SU-DHL-6 (cell line): ENCODE data around the gene STK26.

Source experiments
- H2AFZ ChIP-seq: fragments of 200-600 bp; sonication (generic); 2 replicates; pipeline ENCODE4 v1.6.1; 2014; ENCODE audit warnings: low read depth, mild to moderate bottlenecking, moderate library complexity, mixed read lengths, antibody characterized with exemption, low read length; ENCODE audit not compliant: severe bottlenecking
- H3F3A ChIP-seq: fragments of 200-600 bp; shearing (Covaris generic); 2 replicates; pipeline ENCODE4 v1.6.0; 2016; ENCODE audit warnings: antibody characterized with exemption, mild to moderate bottlenecking; ENCODE audit not compliant: insufficient read depth
- H3K27ac ChIP-seq: fragments of 200-600 bp; sonication (generic); 2 replicates; pipeline ENCODE4 v1.5.1; 2016; ENCODE audit warnings: low read depth, mild to moderate bottlenecking, low read length, moderate library complexity, mixed read lengths
- H3K27me3 ChIP-seq: fragments of 200-600 bp; sonication (generic), shearing (Covaris generic); 2 replicates; pipeline ENCODE4 v1.6.0; 2014; ENCODE audit warnings: mild to moderate bottlenecking, low read length
- H3K36me3 ChIP-seq: fragments of 200-600 bp; sonication (generic); 2 replicates; pipeline ENCODE4 v1.6.1; 2014; ENCODE audit warnings: mild to moderate bottlenecking, low read length, mixed read lengths
- H3K4me2 ChIP-seq: fragments of 300-600, 200-600 bp; shearing (Covaris generic), sonication (generic); 2 replicates; pipeline ENCODE4 v1.6.0; 2014; ENCODE audit warnings: low read length, low read depth, mild to moderate bottlenecking; ENCODE audit not compliant: poor library complexity, severe bottlenecking
- H3K4me3 ChIP-seq: fragments of 200-600 bp; sonication (generic); 2 replicates; pipeline ENCODE4 v1.5.1; 2014; ENCODE audit warnings: antibody characterized with exemption, low read length, mild to moderate bottlenecking, mixed read lengths; ENCODE audit not compliant: insufficient read depth, poor library complexity, severe bottlenecking
- H3K79me2 ChIP-seq: fragments of 200-600 bp; sonication (generic); 2 replicates; pipeline ENCODE4 v1.6.1; 2014; ENCODE audit warnings: mild to moderate bottlenecking, low read length, moderate library complexity; ENCODE audit not compliant: insufficient read depth
- H3K9ac ChIP-seq: fragments of 200-600 bp; sonication (generic); 2 replicates; pipeline ENCODE4 v1.7.0; 2014; ENCODE audit warnings: mild to moderate bottlenecking, low read length
- H3K9me2 ChIP-seq: fragments of 200-600 bp; sonication (generic); replicated peaks from 2 replicates; pipeline ENCODE4 v1.6.1; 2014; ENCODE audit warnings: low read length; ENCODE audit not compliant: insufficient read depth
- H3K9me3 ChIP-seq: fragments of 200-600 bp; sonication (generic); 2 replicates; pipeline ENCODE4 v1.6.1; 2014; ENCODE audit warnings: low read length, mixed read lengths; ENCODE audit not compliant: insufficient read depth
- H4K20me1 ChIP-seq: fragments of 200-600 bp; sonication (generic); 2 replicates; pipeline ENCODE4 v1.6.1; 2014; ENCODE audit warnings: low read depth, mild to moderate bottlenecking, antibody characterized with exemption, low read length, moderate library complexity, mixed read lengths
- EZH2phosphoT487 ChIP-seq: fragments of 200-600 bp; sonication (generic), shearing (Covaris generic); conservative IDR thresholded peaks from 2 replicates; pipeline ENCODE4 v1.6.1; 2018; ENCODE audit warnings: mild to moderate bottlenecking, antibody characterized with exemption, low read length, moderate library complexity, mixed read lengths
- TF ChIP-seq, protein P1 (sequence below): fragments of 200-600 bp; sonication (generic); IDR thresholded peaks from one replicate; pipeline ENCODE4 v1.5.1; 2017; ENCODE audit warnings: antibody characterized with exemption, mild to moderate bottlenecking, low read length, moderate library complexity; ENCODE audit not compliant: insufficient read depth, poor library complexity, severe bottlenecking

STK26 gene

DNA sequence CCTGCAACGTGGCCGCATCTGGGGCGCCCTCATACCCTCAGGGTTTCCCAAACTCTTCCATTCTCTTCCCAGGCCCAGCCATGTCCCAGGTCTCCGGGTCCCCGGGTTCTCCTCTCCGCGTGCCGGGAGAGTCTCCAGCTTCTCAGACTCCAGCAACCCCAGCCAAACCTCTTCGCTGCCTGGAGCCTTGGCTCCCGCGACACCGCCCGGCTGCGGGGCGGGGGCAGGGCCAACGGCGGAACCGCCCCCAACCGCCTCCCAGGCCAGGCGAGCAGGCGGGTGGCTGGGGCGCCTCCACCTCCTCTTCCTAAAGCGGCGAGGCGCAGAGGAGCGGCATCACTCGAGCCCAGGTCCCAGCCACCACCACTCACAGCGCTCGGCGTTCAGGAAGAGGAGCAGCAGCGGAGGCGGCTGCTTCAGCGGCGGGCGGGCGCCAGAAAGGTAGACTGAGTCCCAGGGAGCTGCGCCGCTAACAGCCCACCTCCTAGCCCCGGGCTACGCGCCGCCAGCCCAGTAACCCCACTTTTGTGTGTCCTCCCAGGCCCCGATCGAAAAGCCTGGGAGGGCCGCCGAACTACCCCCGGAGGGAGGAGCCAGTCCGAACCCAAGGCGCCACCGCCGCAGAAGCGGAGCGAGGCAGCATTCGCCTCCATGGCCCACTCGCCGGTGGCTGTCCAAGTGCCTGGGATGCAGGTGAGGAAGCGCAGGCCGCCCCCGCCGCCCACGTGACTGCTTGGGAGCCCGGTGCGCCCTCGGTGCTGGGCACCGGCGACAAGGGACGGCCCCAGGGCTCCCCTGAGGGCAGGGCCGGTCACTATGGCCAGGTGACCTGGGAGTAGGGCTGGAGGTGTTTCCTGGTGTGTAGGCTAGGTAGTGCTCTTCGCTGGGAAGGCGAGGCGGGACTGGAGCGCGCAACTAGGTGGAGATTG is at the start of gene STK26:
Gene STK26, plus strand, starts transcription at position 336 of the 929 bp plus-strand sequence. Its CDS starts 316 bp downstream, at position 652.
- H3K27ac ChIP-seq, result peak within 1 kb of the TSS; percentile 84

DNA sequence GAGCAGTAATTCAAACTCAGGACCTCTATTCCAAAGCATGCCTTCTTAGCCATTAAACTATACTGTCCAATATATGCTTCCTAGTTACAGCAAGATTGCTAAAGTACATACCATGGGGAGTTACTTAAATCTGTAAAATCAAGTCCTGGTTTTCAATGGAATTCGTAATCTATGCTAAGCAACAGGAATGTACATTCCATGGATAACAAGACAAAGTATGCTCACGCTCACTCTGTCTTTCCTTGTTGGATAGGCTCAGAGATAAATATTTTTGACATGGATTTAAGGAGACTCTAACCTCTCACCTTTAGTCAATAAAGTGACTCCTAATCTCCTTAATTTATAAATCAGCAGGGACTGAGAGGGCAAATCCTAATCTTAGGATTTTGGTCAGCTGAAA is 47.3 kb upstream of the STK26 start:
- Histone ChIP-seq H3K4me2 (no peak overlapping the region), H3K27me3 (no peaks in the 10 kb centered on the region), H3K4me3 (no peak overlapping the region), H3K27ac (no peak overlapping the region), H3K9me3 (no peaks in the 10 kb centered on the region), H3F3A (no peaks in the 10 kb centered on the region), H3K9ac (no peak overlapping the region), H3K79me2 (no peaks in the 10 kb centered on the region), H4K20me1 (no peaks in the 10 kb centered on the region), H2AFZ (no peak overlapping the region), H3K9me2 (no peaks in the 10 kb centered on the region), H3K36me3 (no peaks in the 10 kb centered on the region)
- TF ChIP-seq, protein P1, sequence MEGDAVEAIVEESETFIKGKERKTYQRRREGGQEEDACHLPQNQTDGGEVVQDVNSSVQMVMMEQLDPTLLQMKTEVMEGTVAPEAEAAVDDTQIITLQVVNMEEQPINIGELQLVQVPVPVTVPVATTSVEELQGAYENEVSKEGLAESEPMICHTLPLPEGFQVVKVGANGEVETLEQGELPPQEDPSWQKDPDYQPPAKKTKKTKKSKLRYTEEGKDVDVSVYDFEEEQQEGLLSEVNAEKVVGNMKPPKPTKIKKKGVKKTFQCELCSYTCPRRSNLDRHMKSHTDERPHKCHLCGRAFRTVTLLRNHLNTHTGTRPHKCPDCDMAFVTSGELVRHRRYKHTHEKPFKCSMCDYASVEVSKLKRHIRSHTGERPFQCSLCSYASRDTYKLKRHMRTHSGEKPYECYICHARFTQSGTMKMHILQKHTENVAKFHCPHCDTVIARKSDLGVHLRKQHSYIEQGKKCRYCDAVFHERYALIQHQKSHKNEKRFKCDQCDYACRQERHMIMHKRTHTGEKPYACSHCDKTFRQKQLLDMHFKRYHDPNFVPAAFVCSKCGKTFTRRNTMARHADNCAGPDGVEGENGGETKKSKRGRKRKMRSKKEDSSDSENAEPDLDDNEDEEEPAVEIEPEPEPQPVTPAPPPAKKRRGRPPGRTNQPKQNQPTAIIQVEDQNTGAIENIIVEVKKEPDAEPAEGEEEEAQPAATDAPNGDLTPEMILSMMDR, result no peak
- no peak for TF ChIP-seq EZH2phosphoT487

More for the DNA sequence above, at the start of gene STK26:
- H2AFZ ChIP-seq, result peak within 1 kb of the TSS; percentile 83
- peak within 1 kb of the TSS; percentile 98 for H3K4me2 ChIP-seq
- H4K20me1 ChIP-seq, result peaks cover 4% of the 10 kb centered on the region; the same call in 1 of the 2 replicates
- no peak for TF ChIP-seq EZH2phosphoT487
- TF ChIP-seq, protein P1, result no peak
- peak within 1 kb of the TSS; percentile 77 for H3K9ac ChIP-seq
- H3K4me3 ChIP-seq, result peak within 1 kb of the TSS; percentile 65
- H3K79me2 ChIP-seq, result peaks cover 46% of the 10 kb centered on the region
- H3K27me3 ChIP-seq, result no peaks in the 10 kb centered on the region
- no peaks in the 10 kb centered on the region; the same call in 1 of the 2 replicates for H3K36me3 ChIP-seq
- H3K9me2 ChIP-seq, result no peaks in the 10 kb centered on the region
- no peaks in the 10 kb centered on the region for H3F3A ChIP-seq
- no peaks in the 10 kb centered on the region for H3K9me3 ChIP-seq

DNA sequence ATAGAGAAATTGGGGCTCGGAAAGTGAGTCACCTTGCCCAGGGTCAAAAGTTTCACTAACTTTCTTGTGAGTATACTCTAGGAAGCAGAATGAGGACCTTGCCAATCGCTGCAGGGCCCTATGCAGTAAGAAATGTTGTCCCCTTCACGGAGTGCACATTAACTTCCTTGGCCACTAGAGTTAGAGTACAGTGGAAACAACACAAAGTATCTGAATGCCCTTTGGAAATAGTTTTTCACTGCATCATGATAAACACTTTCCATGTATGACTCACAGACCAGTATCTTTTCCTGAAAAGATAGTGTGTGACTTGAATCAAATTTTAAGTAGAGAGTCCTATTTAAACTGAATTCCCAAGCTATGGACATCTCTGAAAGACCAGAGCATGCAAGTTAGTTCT is 45.5 kb upstream of the STK26 start:
- Histone ChIP-seq H3K79me2 (no peaks in the 10 kb centered on the region), H3K9me2 (no peaks in the 10 kb centered on the region), H4K20me1 (no peaks in the 10 kb centered on the region), H3K4me3 (no peak overlapping the region), H3K36me3 (no peaks in the 10 kb centered on the region), H2AFZ (no peak overlapping the region), H3F3A (no peaks in the 10 kb centered on the region), H3K4me2 (no peak overlapping the region), H3K9ac (no peak overlapping the region), H3K9me3 (no peaks in the 10 kb centered on the region), H3K27me3 (no peaks in the 10 kb centered on the region), H3K27ac (no peak overlapping the region)
- TF ChIP-seq, protein P1, result no peak
